T-helper 1 cell (primary cell): Measurements from ENCODE around the gene ACCS.

ENCODE experiments used
- DNase-seq, 5 donors: peaks; one replicate each; pipeline ENCODE4 v3.0.0-alpha.2; 2012 to 2020

ACCS gene

DNA sequence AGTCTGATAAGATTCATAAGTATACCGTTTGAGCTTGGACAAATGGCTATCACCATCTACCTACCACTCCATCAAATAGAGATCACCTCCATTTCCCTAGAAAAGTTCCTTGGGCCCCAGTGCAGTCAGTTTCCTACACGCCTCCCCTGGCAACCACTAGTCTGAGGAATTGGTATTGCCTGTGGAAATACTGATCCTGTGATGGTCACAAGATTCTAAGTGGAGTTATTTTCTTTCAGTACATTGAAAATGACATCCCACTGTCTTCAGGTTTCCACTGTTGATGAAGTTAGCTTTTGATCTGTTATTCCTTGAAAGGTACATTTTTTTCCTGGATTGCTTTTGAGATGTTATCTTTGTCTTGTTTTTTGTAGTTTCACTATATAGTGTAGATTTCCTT is 22.9 kb upstream of the ACCS start:
- no peak for DNase-seq

DNA sequence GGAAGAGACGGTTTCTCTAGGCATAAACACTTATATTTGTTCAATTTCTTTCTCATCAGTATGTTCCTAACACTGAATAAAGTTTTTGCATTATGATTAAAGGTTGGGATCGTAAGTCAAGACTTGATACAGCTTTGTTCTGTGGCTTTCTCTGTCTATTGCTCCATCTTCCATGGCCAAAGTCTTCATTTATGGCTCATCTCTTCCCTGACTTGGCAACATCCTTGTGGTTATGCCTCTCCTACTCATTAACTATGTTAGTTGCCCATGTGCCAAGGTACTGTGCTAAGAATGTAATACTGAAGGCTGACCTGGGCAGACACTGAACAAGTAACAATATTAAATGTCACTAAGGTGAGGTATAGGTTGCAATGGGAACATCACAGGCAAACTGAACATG is 19.9 kb upstream of the ACCS start:
- no peak for DNase-seq

DNA sequence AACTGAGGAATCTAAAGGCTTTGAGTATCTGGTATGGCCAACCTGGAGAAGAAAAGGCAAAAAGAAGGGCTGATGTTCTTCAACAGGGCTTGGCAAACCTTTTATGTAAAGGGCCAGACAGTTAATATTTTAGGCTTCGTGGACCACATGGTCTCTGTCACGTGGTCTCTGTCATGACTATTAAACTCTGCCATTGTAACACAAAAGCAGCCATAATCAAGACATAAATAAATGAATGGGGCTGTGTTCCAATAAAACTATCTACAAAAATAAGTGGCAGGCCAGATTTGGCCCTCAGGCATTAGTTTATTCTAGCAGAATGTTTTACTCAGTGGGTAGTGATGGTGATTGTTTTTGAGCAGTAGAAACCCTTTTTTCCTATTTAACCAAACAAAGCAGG is 18.8 kb upstream of the ACCS start:
- no peak for DNase-seq

DNA sequence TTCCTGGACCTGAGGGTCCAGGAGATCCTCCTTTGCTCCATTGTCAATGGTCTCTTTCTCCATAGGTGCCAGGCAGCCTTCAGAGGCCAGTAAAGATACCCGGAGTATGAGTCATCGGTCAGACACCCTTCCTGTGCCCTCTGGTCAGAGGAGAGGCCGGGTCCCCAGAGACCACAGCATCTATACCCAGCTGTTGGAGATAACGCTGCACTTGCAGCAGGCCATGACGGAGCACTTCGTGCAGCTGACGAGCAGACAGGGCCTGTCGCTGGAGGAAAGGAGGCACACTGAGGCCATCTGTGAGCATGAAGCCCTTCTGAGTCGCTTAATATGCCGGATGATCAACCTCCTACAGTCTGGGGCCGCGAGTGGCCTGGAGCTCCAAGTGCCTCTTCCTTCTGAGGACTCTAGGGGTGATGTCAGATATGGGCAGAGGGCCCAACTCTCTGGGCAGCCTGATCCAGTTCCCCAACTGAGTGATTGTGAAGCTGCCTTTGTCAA is 18.1 kb upstream of the ACCS start, which contains the start of gene ACCSL:
Gene ACCSL (plus strand): TSS at position 51 of the 501 bp plus-strand sequence. CDS start 56 bp downstream, at position 107.
- no peak for DNase-seq

DNA sequence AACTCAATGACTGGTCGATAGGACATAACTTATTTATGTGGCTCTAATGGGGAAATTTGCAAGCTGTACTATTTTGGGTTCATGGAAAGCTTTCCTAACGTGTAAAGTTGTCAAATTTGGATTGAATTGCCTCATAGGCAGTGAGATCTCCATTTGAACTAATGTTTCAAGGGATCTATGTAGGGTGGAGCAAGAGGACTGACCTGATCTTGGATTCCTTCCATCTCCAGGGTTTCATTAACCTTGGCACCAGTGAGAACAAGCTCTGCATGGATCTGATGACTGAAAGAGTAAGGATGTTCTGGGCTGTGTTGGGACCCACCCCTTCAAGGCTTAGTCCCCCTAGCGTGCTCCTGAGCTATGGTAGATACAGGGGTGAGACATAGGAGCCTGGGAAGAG is 16.2 kb upstream of the ACCS start:
- DNase-seq: no peak

DNA sequence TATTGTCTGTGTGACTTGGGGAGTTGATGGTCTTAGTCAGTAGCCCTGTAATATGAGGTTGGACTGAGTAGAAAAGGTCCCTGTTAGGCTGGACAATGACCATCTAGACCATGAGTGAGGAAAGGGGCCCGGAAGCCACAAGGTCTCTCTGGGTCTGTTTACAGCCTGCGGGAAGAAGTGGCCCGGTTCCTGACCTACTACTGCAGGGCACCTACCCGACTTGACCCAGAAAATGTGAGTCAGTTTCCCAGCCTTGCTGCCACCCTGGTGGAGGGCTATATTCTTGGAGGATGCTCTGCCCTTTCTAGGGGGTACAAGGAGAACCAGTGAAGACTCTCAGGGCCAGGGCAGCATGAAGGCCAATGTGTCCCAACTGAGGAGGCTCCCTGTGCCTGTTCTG is 14.9 kb upstream of the ACCS start:
- no peak for DNase-seq

DNA sequence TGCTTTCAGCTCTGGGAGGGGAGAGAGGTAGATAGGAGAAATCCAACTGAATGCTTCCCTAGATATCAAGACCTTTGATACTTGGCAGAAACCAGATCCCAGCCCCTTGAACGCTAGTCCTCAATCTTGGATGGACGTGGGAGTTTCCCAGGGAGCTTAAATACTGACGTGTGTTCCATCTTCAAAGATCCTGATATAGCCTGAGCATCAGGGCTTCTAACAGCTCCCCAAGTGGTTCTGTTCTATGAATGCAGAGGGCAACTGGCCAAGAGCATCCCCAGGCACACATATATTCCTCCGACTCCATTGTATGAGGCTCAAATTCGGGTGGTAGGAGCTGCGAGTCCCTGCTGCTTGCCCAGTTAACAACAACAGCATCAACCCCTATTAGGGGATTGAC is 8.7 kb upstream of the ACCS start:
- no peak for DNase-seq

DNA sequence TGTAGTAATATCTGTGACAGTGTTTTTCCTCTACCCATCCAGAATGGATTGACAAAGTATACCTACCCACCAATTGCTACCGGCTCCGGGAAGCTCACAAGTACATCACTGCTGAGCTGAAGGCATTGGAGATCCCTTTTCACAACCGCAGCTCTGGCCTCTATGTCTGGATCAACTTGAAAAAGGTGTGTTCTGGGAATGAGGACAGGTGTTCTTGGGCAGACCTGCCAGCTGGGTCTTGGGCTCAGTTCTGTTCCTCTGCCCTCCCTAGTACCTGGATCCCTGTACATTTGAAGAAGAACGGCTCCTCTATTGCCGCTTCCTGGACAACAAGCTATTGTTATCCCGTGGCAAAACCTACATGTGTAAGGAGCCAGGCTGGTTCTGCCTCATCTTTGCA is 7.8 kb upstream of the ACCS start:
- DNase-seq: no peak

DNA sequence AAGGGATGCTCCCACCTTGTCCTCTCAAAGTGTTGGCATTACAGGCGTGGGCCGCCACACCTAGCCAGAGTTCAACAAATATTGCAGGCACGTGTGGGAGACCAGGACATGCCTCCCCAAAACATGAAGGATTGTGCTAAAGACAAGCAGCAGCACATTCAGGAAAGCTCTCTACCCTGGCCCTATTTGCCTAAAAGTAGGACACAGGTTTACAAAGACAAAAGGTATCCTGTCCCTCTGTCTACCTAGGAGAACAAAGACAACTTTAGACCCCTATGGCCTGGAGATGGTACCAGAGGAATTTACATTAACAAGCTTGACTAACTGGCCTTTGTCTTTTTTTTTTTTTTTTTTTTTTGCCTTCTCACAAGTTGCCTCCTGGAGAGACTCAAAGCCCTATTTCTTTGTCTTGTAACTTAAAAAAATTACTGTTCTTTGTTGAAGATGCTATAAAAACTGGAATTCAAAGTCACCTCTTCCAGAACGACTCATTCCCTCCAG is 859 bp upstream of the ACCS start:
- DNase-seq: no peak

DNA sequence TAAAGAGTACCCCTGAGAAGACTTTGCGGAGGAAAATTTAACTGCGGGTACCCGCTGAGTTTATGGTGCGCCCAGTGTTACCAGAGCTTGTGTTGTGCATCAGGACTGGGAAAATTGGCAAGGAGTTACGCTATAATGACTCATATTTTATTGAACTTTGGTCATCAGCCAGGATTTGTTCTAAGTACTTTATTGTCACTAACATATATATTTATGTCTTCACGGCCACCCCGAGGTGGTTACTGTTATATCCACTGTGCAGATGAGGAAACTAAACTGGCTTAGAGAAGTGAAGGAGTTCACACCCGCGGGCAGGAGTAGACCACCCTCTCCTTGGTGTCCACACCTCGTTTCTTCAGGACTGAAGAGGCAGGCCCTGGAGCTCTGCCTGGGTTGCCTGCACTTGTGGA is 667 bp downstream of the ACCS start:
- DNase-seq: no peak

DNA sequence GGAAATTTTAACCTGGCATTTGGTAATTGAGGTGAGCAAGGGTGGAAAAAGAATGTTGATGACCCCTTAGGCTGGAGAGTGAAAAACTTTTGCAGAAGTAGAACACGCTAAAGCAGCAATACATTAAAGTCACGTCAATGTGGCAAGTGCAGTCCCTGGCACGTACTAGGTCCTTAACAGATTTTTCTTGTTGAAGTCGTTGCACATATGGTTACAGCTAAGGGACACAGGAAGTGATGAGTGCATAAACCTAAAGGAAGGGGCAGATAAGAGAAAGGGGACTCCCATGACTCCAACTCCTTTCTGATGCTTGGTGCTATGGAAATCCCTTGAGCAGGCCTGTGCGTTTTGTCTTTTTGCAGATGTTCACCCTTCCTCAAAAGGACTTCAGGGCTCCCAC is 1.2 kb downstream of the ACCS start:
- DNase-seq: peak in 1 of 5 donors; percentile 10

DNA sequence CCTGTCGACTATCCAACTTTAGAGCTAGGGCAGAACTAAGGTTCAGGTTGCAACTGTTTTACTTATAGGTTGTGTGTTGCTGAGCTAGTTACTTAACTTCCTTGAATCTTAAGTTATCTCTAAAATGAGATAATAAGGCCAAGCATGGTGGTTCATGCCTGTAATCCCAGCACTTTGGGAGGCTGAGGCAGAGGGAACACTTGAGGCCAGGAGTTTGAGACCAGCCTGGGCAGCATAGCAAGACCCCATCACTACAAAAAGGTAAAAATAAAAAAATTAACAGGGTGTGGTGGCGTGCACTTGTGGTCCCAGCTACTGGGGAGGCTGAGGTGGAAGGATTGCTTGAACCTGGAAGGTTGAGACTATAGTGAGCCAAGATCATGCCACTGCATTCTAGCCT is 2.1 kb downstream of the ACCS start:
- no peak for DNase-seq

DNA sequence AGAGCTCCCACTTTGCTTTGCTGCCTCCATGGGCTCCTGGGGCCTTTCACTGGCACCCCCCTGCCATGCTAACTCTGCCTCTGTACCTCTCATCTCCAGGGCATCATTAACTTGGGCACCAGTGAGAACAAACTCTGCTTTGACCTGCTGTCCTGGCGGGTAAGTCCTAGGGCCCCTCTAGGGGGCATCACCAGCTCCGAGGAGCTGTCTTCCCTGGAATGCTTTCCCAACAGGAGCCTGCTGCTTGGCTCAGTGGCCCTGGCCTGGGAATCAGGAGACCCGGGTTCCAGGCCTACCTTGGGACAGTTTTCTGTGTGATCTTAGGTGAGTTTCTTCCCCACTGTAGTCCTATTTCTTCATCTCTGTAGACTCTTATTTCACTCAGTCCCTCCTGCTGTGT is 5.1 kb downstream of the ACCS start:
- DNase-seq: no peak

DNA sequence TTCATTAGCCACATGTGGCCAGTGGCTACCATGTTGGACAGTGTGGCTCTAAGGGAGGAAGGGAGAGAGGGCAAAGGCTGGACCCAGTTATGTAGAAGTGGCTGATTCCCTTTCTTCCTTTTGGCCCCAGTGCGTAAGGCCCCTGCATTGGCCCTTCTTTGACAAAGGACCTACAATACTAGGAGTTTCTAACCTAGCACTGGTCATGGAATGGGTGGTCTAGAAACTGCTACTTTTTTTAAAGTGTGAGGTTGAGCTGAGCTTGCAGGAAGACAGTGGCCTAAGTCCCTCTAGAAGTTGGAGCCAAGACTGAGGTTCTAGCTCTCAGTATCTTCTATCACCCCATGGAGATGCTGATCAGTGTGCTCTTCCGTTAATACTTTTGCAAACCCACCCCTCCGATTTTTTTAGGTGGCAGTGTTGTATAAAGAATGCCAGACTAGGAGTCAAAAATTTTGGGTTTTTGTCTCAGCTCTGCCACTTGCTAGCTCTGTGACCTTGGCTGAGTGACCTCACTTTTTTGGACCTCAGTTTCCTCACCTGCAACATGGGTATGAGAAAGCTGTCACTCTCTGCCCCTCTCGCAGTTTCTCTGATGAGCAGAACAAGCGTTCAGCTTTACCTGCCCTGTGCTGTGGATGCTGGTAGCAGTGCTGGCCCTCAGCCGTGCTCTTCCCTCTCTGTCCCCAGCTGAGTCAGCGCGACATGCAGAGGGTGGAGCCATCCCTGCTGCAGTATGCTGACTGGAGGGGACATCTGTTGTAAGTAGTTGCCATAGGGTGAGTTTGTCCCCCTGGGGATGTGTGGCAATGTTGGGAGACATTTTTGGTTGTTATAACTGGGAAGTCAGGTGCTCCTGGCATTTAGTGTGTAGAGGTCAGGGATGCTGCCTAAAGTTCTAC is 6.9 kb downstream of the ACCS start:
- DNase-seq: no peak

DNA sequence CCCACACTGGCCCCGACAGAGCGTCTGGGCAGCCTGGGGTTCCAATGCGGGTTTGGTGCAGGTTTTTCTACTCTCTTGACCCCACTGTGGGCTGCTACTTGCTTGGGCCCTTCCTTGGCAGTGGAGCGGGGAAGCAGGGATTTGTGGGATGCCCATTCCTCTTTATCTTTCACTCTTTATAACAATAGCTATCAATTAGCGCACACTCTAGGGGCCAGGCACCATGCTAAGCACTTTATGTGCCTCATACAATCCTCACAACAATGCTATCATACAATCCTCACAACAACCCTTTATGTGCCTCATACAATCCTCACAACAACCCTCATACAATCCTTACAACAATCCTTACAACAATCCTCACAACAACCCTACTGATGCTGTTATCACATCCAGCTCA is 12.7 kb downstream of the ACCS start:
- no peak for DNase-seq

DNA sequence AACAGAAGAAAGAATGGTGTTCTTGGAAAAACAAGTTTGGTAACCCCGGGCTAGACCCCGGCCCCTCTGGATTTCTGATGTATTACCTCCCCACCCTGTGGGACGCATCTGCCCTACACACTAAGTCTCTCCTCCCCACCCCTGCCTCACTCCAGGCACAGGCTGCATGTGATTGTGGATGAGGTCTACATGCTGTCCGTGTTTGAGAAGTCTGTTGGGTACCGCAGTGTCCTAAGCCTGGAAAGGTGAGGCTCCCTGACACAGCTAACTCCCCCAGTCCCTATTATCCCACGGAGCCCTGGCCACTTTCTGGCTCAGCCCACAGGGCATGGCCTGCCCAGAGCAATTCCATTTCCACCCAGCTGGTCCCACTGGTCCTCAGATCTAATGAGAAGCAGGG is 13.3 kb downstream of the ACCS start:
- DNase-seq: no peak

DNA sequence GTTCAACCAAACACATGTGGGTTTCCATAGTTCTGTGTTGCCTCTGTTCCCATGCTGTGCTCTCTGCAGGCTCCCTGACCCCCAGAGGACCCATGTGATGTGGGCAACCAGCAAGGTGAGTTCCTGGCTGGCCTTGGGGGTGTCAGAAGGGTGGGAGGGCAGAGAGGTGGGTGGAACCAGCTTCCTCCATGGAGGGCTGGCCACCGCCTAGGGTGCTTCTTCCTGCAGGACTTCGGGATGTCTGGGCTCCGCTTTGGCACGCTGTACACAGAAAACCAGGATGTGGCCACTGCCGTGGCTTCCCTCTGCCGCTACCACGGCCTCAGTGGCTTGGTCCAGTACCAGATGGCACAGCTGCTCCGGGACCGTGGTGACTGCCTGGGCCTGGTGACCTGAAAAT is 14.9 kb downstream of the ACCS start:
- no peak for DNase-seq

DNA sequence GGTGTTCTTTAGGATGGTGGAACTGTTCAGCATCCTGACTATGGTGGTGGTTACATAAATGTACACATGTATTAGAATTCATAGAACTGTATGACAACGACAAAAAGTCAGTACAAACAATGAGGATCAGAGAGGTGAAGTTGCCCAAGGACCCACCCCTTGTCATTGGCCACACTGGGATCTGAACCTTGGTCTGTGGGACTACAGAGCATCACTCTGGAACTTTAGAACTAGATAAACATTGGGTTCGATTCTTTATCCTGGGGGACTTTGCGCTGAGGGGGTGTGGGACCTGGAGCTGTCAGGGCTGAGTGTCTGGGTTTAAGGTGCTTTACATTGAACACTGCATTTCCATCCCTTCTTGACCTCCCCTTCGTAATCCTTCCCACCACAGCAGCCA is 16.6 kb downstream of the ACCS start:
- DNase-seq: no peak

DNA sequence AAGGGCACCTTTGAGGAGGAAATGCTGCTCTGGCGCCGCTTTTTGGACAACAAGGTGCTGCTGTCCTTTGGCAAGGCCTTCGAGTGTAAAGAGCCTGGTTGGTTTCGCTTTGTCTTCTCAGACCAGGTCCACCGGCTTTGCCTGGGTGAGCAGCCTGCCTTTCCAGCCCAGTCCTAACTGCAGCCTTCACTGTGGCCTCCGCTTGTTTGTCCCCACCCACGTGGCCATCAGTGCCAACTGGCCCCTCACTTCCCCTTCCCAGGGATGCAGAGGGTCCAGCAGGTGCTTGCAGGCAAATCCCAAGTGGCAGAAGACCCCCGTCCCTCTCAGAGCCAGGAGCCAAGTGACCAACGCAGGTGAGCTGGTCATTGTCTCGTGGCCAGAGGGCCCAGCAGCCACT is 17.4 kb downstream of the ACCS start:
- no peak for DNase-seq

DNA sequence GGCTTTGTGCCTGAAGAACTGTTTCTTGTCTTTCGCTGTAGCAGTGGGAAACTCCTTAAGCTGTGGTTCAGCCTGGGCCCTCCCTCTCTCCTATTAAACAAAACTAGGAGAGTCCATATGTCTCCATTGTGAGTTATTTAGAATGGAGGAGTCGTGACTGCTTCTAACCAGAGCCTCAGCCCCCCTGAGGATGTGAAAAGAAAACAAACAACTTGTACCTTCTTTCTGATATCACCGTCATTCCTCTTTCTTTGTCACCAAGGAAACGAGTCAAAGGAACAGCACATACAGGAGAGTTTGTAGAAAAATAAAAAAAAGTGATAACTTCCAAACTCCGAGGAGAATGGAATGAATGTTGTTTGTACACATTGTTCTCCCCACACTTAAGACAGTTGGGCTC is 17.8 kb downstream of the ACCS start:
- DNase-seq: no peak

DNA sequence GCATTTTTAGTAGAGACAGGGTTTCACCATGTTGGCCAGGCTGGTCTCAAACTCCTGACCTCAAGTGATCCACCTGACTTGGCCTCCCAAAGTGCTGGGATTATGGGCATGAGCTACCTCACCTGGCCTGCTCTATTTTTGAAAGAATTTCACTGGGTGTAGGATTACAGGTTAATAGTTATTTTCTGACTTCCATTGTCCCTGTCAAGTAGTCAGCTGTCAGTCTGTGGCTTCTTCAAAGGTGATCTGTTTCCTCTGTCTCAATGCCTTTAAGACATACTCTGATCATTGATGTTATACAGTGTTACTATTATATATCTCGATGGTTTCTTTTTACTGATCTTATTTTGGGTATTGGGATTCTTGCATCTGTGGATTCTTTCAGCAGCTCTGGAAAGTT is 19.3 kb downstream of the ACCS start:
- no peak for DNase-seq

DNA sequence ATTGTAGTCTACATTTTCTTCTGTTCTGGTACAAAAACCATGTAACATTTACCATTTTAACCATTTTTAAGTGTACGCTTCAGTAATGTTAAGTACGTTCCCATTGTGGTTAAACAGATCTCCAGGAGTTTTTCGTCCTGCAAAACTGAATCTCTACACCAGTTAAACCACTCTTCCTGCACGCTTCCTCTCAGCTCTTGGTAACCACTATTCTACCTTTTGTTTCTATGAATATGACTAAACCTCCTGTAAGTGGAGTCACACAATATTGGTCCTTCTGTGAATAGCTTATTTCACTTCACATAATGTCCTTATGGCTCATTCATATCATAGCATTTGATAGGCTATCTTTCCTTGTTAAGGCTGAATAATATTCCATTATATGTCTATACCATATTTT is 22.3 kb downstream of the ACCS start:
- DNase-seq: peak in 1 of 5 donors; percentile 53

DNA sequence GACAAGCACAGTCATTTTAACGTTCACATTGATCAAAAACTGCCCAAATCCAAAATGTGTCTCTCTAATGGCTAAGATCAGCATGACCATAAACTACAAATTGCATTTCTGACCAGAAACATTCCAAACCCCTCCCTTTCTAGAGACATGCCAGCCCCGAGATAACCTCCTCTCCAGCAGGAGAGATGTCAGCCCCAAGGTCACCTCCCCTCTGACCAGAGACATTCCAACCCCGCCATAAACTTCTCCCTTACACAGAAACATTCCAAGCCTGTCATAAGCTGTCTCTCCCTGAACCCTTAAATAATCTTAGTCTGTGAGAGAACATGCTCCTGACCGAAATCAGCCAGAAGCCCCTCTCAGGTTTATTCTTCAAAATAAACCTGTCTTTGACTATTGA is 22.8 kb downstream of the ACCS start:
- no peak for DNase-seq

DNA sequence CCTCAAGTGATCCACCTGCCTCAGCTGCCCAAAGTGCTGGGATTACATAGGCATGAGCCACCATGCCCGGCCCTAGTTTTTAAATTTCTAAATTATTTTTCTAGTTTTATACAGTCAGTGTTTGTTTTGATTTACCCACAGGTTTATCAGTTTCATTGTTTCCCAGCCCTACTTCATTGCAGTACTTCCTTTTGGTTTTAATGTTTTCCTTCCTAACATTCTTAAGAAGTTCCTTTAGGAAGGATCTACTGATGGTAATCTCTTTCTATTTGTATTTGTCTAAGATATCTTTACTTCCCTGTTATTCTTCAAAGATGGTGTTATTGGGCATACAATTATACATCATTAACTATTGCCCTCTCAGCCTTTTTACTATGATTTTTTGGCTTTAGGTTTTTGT is 24.5 kb downstream of the ACCS start:
- DNase-seq: no peak
